Activated CD8-positive, alpha-beta memory T cell treated with anti-CD3 and anti-CD28 coated beads, Interleukin-2, amount 50 U/mL, for 1 hour (primary cell): ENCODE data around the gene MRPS23.

ENCODE experiments used
- DNase-seq: peaks from one replicate; pipeline ENCODE4 v3.0.0-alpha.2; 2020; ENCODE audit errors: extremely low read depth

The MRPS23 gene

GRCh38 chr17:57838857-57839570, 10.8 kb downstream of the MRPS23 start:
- no peak for DNase-seq

GRCh38 chr17:57838453-57838852, 11.4 kb downstream of the MRPS23 start:
- no peak for DNase-seq

- no peak for DNase-seq
Observed at GRCh38 chr17:57835333-57835900, 14.4 kb downstream of the MRPS23 start.

- no peak for DNase-seq
Observed at GRCh38 chr17:57834146-57834741, 15.6 kb downstream of the MRPS23 start.

GRCh38 chr17:57833179-57833939, 16.5 kb downstream of the MRPS23 start:
- peak; percentile 32 for DNase-seq

- DNase-seq = no peak
Observed at GRCh38 chr17:57832314-57833178, 17.3 kb downstream of the MRPS23 start.

- no peak for DNase-seq
Observed at GRCh38 chr17:57830880-57831279, 19.0 kb downstream of the MRPS23 start.

GRCh38 chr17:57823469-57824401, 26.1 kb downstream of the MRPS23 start:
- DNase-seq = no peak

GRCh38 chr17:57819867-57820266, 30.0 kb downstream of the MRPS23 start:
- DNase-seq = no peak

- no peak for DNase-seq
Observed at GRCh38 chr17:57819285-57819684, 30.6 kb downstream of the MRPS23 start.

GRCh38 chr17:57818066-57818465, 31.8 kb downstream of the MRPS23 start:
- no peak for DNase-seq

- no peak for DNase-seq
Observed at GRCh38 chr17:57817299-57817698, 32.5 kb downstream of the MRPS23 start.

- no peak for DNase-seq
Observed at GRCh38 chr17:57814421-57814820, 35.4 kb downstream of the MRPS23 start.

- DNase-seq = no peak
Observed at GRCh38 chr17:57811638-57812280, 38.1 kb downstream of the MRPS23 start.

- no peak for DNase-seq
Observed at GRCh38 chr17:57810721-57811637, 38.9 kb downstream of the MRPS23 start.

GRCh38 chr17:57809879-57810278, 40.0 kb downstream of the MRPS23 start:
- no peak for DNase-seq

- DNase-seq = no peak
Observed at GRCh38 chr17:57808882-57809281, 41.0 kb downstream of the MRPS23 start.

- DNase-seq = no peak
Observed at GRCh38 chr17:57806167-57806830, 43.5 kb downstream of the MRPS23 start.
